ENCODE data around the gene OXSR1.

GRCh38 chr3:38141952-38142273 is 23.4 kb upstream of the OXSR1 start:
- TF ChIP-seq, protein P1, sequence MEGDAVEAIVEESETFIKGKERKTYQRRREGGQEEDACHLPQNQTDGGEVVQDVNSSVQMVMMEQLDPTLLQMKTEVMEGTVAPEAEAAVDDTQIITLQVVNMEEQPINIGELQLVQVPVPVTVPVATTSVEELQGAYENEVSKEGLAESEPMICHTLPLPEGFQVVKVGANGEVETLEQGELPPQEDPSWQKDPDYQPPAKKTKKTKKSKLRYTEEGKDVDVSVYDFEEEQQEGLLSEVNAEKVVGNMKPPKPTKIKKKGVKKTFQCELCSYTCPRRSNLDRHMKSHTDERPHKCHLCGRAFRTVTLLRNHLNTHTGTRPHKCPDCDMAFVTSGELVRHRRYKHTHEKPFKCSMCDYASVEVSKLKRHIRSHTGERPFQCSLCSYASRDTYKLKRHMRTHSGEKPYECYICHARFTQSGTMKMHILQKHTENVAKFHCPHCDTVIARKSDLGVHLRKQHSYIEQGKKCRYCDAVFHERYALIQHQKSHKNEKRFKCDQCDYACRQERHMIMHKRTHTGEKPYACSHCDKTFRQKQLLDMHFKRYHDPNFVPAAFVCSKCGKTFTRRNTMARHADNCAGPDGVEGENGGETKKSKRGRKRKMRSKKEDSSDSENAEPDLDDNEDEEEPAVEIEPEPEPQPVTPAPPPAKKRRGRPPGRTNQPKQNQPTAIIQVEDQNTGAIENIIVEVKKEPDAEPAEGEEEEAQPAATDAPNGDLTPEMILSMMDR (IDR thresholded peaks at IDR 0.05): no peak
- no peak for TF ChIP-seq POLR2A (IDR thresholded peaks at IDR 0.05)

Data from uterus (tissue), 2 donors.